GM21529 (cell line): ENCODE measurements around the gene COL4A1.

ENCODE experiments used
- ATAC-seq: cut with Tn5 transposase; IDR thresholded peaks from one replicate; pipeline ENCODE4 v1.9.1; 2021; ENCODE audit not compliant: unreplicated experiment

Gene COL4A1

DNA sequence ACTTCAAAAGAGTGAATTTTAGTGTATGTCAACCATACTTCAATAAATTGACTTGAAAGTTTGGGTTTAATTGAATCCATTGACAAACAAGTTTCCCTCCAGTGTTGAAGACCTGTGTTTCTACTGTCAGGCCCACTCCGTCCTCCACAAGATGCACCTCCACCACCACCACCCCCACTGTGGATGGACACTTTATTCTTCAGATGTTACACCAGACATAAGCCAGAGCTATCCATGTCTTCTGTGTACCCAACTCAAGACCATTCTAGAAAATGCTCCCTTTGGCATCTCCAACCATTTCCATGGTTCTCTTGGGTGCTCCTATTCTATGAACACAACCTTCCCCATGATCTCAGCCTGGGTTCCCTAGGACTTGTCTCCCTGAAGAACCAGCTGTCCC lies 207.0 kb downstream of the COL4A1 start:
- ATAC-seq, result no peak
